Fibroblast of pulmonary artery (primary cell): Measurements from ENCODE around the gene TCEA2.

Experiments used
- DNase-seq: peaks from one replicate; pipeline ENCODE4 v3.0.0-alpha.2; 2010; ENCODE audit warnings: low read depth
- H3K4me3 ChIP-seq: replicated peaks from 2 replicates; pipeline ENCODE4 v1.5.1; 2011; ENCODE audit warnings: low read depth, mild to moderate bottlenecking, control low read depth, low read length, moderate library complexity
- TF ChIP-seq, protein P1 (sequence below): IDR thresholded peaks from 2 replicates; pipeline ENCODE4 v1.5.1; 2011; ENCODE audit warnings: mild to moderate bottlenecking, control low read depth, low read length, inconsistent platforms; ENCODE audit errors: missing control alignments

The TCEA2 gene

DNA sequence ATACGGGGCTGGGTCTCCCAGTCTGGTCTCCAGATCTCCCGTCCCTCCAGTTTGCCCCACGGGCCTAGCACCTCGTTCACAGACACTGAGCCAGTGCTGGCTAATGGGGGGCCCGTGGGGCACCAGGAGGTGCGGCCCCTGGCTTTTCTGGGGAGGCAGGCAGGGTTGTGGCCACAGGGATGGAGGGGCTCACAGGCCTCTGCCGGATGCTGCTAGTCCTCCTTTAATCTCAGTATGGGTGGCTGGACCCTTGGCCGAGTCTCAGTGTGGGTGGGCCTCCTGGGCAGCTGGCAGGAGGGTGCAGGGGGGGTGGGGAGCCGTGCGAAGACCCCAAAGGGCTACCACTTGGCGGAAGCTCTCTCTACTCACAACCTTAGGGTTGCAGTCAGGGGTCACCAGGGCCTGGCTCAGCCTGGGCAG lies 12.0 kb upstream of the TCEA2 start:
- no peak for DNase-seq
- TF ChIP-seq, protein P1, sequence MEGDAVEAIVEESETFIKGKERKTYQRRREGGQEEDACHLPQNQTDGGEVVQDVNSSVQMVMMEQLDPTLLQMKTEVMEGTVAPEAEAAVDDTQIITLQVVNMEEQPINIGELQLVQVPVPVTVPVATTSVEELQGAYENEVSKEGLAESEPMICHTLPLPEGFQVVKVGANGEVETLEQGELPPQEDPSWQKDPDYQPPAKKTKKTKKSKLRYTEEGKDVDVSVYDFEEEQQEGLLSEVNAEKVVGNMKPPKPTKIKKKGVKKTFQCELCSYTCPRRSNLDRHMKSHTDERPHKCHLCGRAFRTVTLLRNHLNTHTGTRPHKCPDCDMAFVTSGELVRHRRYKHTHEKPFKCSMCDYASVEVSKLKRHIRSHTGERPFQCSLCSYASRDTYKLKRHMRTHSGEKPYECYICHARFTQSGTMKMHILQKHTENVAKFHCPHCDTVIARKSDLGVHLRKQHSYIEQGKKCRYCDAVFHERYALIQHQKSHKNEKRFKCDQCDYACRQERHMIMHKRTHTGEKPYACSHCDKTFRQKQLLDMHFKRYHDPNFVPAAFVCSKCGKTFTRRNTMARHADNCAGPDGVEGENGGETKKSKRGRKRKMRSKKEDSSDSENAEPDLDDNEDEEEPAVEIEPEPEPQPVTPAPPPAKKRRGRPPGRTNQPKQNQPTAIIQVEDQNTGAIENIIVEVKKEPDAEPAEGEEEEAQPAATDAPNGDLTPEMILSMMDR = no peak
- H3K4me3 ChIP-seq = no peak overlapping the region

DNA sequence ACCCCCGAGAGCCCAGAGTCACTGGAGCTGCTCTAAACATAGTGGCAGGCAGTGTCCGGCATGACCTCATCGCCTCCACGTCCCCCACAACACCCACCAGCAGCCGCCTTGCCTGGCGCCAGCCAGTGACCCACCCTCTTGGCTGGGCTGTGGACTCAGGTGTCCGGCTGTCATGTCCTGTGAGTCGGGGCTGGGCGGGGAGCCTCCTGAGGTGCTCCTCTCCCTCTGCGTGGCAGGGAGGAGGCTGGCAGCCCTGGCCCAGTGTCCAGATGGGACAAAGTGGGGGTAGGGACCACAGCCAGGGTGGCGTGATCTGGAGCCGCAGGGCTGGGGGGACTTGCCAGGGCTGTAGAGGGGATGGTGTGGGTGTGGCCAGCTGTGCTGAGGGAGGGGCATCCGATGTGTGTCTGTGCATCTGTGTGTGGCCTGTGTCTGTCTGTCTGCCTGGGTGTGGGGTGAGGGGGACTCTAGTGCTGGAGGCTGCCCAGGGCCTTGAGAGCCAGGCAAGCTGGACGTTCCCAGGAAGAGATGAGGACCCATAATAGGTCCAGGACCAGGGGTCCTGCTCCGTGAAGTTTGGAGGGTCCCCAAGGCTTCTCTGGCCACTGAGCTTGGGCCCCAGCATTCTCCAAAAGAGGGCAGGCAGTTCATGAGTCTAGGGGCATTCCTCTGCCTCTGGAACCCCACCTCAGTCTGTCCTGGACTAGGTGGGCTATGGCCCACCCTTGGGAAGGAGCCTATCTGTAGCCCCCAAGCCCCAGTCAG lies 11.3 kb upstream of the TCEA2 start:
- H3K4me3 ChIP-seq = no peak overlapping the region
- TF ChIP-seq, protein P1 = no peak
- DNase-seq = no peak

DNA sequence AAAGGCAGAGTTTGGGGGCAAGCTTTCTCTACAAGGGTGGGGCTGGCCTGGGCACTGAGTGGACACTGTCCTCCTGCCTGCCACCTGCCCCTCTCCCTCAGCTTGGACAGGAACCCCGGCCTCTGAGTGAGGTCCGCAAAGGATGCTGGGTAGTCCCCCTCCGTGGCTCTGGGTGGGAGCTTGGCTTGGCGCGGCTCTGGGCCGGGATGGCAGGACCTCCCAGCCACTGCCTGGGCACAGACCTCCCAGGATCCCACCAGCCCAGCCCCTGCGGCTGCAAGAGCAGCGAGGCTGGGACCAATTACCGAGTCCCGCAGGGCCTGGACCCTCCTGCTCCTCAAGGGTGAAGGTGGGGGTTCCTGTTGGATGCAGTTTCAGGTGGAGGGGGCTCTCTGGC lies 10.7 kb upstream of the TCEA2 start:
- no peak for DNase-seq
- TF ChIP-seq, protein P1 = no peak
- H3K4me3 ChIP-seq = no peak overlapping the region

DNA sequence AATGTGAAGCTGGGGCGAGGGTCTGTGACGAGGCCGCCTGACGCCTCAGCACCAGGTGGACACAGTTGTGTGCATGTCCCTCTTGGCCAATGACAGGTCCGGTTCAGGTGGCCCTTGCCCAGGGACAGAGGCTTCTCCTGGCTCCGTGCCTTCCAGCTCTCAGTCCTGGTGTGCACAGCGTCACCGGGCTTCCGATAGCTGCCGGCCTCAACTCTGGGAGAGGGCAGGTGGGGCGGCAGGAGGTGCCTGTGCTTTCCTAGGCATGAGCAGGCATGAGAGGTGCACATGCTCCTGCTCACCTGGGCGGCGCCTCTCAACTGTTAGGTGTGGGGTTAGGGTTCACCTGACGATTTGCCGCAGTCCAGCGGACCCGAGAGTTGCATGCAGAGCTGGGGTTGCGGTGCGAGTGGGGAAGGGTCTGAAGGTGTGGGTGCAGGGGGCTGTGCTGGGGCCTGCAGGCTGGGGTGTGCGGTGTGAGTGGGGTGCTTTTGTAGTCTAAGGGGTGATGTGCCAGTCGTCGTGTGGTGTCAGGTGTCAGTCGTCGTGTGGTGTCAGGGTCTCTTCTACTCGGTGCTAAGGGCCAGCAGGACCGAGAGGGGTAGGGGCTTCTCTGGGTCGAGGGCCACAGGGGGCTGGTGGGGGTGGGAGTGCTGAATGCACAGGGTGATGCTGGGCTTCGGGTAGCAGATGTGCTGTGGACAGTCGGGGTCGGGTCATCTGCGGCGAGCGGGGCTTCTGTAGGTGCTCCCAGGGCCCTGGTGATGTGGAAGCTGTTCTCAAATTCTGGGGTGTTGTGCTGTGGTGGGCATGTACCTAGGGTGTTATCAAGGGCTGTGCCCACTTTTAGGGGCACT lies 9.8 kb upstream of the TCEA2 start:
- TF ChIP-seq, protein P1 = no peak
- no peak for DNase-seq
- no peak overlapping the region for H3K4me3 ChIP-seq

DNA sequence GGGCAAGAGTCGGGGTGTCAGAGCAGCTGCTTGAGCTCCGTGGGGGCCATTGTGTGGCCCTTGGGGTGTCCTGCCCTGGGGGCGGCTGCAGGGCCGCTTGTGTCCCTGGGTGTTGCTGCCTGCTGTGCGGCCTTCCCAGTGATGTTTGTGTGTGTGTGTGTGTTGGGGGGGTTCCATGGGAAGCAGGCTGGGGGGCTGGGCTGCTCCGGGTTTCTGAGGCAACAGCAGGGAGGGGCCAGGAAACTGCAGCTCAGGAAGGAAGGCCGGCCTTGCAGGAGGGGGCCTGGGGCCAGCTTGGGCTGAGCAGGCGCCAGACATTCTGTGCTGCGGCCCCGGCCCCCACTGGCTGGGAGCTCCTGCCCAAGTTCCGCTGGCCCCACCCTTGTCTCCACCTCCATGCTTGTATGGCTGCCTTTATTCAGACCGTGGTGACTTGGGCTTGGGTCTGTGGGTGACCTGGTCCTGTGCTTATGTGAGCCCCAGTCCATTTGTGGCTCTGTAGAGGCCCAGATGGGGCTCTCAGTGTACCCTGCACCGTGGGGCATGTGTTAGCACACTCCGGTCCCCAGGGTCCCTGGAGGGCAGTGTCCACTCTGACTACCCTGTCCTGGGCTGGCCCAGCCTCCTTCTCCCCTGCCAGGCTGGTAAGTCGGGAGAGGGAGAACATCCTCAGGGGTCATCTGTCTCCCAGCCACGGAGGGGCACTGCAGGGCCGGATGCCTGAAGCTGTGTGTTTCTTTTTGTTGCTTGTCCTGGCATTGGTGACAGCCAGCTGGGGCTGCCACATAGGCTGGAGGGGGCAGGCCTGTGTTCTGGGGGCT lies 8.9 kb upstream of the TCEA2 start:
- peak; percentile 84 for DNase-seq
- TF ChIP-seq, protein P1 = peak; percentile 30

DNA sequence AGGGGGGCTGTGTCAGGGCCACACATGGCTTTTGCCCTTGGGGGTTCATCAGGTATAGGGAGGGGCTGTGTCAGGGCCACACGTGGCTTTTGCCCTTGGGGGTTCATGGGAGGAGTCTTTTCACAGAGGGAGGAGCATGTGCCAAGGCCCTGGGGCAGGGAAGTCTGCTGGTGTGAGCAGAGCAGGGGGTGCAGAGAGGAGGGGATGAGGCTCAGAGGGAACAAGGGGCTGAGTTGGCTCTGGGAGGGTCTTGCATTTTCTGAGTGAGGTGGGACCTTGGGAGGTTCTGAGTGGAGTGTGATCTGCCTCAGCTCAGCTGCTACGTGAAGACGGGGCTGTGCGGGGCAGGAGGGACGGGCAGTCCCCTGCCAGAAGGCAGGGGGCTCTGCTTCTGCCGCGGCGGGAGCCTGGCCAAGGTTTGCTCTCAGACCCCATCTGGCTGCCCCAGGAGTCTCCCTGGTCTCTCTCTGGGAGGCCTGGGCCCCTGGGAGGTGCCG lies 7.6 kb upstream of the TCEA2 start:
- TF ChIP-seq, protein P1 = no peak
- DNase-seq = no peak

More for the DNA sequence above, 8.9 kb upstream of the TCEA2 start:
- H3K4me3 ChIP-seq = peak overlapping the region; percentile 17

More for the DNA sequence above, 7.6 kb upstream of the TCEA2 start:
- H3K4me3 ChIP-seq = no peak overlapping the region
